K562 (cell line): ENCODE measurements around the gene TRMT1. TPM values are rescaled to one million over a fixed set of nuclear protein-coding genes. Genes with fewer than 3 reads are reported as not detected.

ENCODE experiments used
- ARID1B ChIP-seq: fragments of 450-650 bp; IDR thresholded peaks from 2 replicates; pipeline ENCODE4 v1.6.1; 2016; ENCODE audit warnings: antibody characterized with exemption, mild to moderate bottlenecking, inconsistent platforms
- ATF7 ChIP-seq: fragments of 450-650 bp; IDR thresholded peaks from 2 replicates; pipeline ENCODE4 v1.7.1; 2014; ENCODE audit warnings: mild to moderate bottlenecking, moderate library complexity
- CBFB ChIP-seq: sonication (generic); formaldehyde crosslinking; IDR thresholded peaks from 2 replicates; pipeline ENCODE4 v1.4.0; 2020; ENCODE audit warnings: mild to moderate bottlenecking, missing genetic modification reagents
- CHD4 ChIP-seq: fragments of 200-600 bp; sonication (generic); IDR thresholded peaks from 3 replicates; pipeline ENCODE4 v1.6.1; 2012; ENCODE audit warnings: low read depth, mild to moderate bottlenecking, mixed read lengths, low read length, inconsistent platforms; ENCODE audit not compliant: insufficient read depth, insufficient replicate concordance, poor library complexity, severe bottlenecking
- EGR1 ChIP-seq: fragments of 450-650 bp; conservative IDR thresholded peaks from 2 replicates; pipeline ENCODE4 v1.6.1; 2017; ENCODE audit warnings: mild to moderate bottlenecking
- GABPB2 ChIP-seq: fragments of 250-450 bp; sonication (Bioruptor Pico); conservative IDR thresholded peaks from 2 replicates; pipeline ENCODE4 v1.5.1; 2021; ENCODE audit warnings: mild to moderate bottlenecking
- KDM5B ChIP-seq: fragments of 200-600 bp; sonication (generic); IDR thresholded peaks from 2 replicates; pipeline ENCODE4 v1.6.1; 2012; ENCODE audit warnings: low read depth, mild to moderate bottlenecking, moderate library complexity, low read length, control low read depth, inconsistent platforms; ENCODE audit not compliant: insufficient replicate concordance
- L3MBTL2 ChIP-seq: fragments of 450-650 bp; IDR thresholded peaks from 2 replicates; pipeline ENCODE4 v1.6.1; 2016; ENCODE audit warnings: mild to moderate bottlenecking, moderate library complexity
- MCM3 ChIP-seq: fragments of 450-650 bp; IDR thresholded peaks from 2 replicates; pipeline ENCODE4 v1.6.1; 2016
- MCM5 ChIP-seq: fragments of 450-650 bp; IDR thresholded peaks from 2 replicates; pipeline ENCODE4 v1.6.1; 2016; ENCODE audit warnings: low read depth
- MEF2A ChIP-seq: IDR thresholded peaks from 2 replicates; pipeline ENCODE4 v1.6.1; 2011; ENCODE audit warnings: low read depth, mild to moderate bottlenecking, low read length, moderate library complexity; ENCODE audit not compliant: control insufficient read depth
- MEIS2 ChIP-seq: fragments of 450-650 bp; IDR thresholded peaks from 2 replicates; pipeline ENCODE4 v1.6.1; 2014; ENCODE audit warnings: mild to moderate bottlenecking; ENCODE audit not compliant: partially characterized antibody
- NCOA1 ChIP-seq: fragments of 450-650 bp; IDR thresholded peaks from 2 replicates; pipeline ENCODE4 v1.6.1; 2016; ENCODE audit warnings: low read depth
- NKRF ChIP-seq: fragments of 450-650 bp; IDR thresholded peaks from 2 replicates; pipeline ENCODE4 v1.6.1; 2016; ENCODE audit warnings: borderline replicate concordance
- NR2C1 ChIP-seq, 2 experiments: fragments of 450-650 bp; IDR thresholded peaks; 2 replicates each; pipeline ENCODE4 v1.6.1; 2017; ENCODE audit warnings: mild to moderate bottlenecking in 2 of 2, antibody characterized with exemption in 1 of 2, inconsistent platforms in 1 of 2, missing compliant biosample characterization in 1 of 2, missing genetic modification characterization in 1 of 2
- PHTF2 ChIP-seq: fragments of 250-450 bp; sonication (Bioruptor Pico); IDR thresholded peaks from 2 replicates; pipeline ENCODE4 v1.5.0; 2021; ENCODE audit warnings: mild to moderate bottlenecking
- PKNOX1 ChIP-seq: fragments of 450-650 bp; IDR thresholded peaks from 2 replicates; pipeline ENCODE4 v1.6.1; 2016
- POLR2B ChIP-seq: fragments of 450-650 bp; IDR thresholded peaks from 2 replicates; pipeline ENCODE4 v1.6.1; 2018; ENCODE audit warnings: low read depth; ENCODE audit not compliant: partially characterized antibody
- PYGO2 ChIP-seq: fragments of 450-650 bp; IDR thresholded peaks from 2 replicates; pipeline ENCODE4 v1.6.1; 2016; ENCODE audit warnings: mild to moderate bottlenecking, missing genetic modification characterization, moderate library complexity, missing compliant biosample characterization
- RBM25 ChIP-seq: fragments of 200-400 bp; formaldehyde crosslinking; IDR thresholded peaks from 2 replicates; pipeline ENCODE4 v1.6.1; 2018; ENCODE audit warnings: low read length, low read depth, moderate library complexity; ENCODE audit not compliant: severe bottlenecking
- TCF7L2 ChIP-seq: fragments of 150-350 bp; IDR thresholded peaks from 2 replicates; pipeline ENCODE4 v1.6.1; 2016; ENCODE audit warnings: low read depth, mild to moderate bottlenecking, low read length, moderate library complexity
- TEAD4 ChIP-seq, 2 experiments: sonication (generic) in 1 of 2; formaldehyde crosslinking in 1 of 2; IDR thresholded peaks; 2 replicates each; pipeline versions ENCODE4 v1.6.1 to v1.8.0; 2012 to 2022; ENCODE audit warnings: borderline replicate concordance in 1 of 2, inconsistent platforms in 1 of 2, low read length in 1 of 2, mild to moderate bottlenecking in 1 of 2, missing genetic modification reagents in 1 of 2
- THRAP3 ChIP-seq: fragments of 450-650 bp; IDR thresholded peaks from 2 replicates; pipeline ENCODE4 v1.6.1; 2016; ENCODE audit warnings: mild to moderate bottlenecking, inconsistent platforms, borderline replicate concordance
- WHSC1 ChIP-seq: IDR thresholded peaks from one replicate; pipeline ENCODE4 v1.6.1; 2012; ENCODE audit warnings: low read length, control low read depth, inconsistent platforms
- ZNF121 ChIP-seq: sonication (generic); formaldehyde crosslinking; conservative IDR thresholded peaks from 2 replicates; pipeline ENCODE4 v1.8.0; 2022; ENCODE audit warnings: missing genetic modification reagents
- ZNF41 ChIP-seq: fragments of 250-450 bp; sonication (Bioruptor Pico); conservative IDR thresholded peaks from 2 replicates; pipeline ENCODE4 v1.4.0; 2020; ENCODE audit warnings: mild to moderate bottlenecking
- ZNF445 ChIP-seq: fragments of 250-450 bp; sonication (Bioruptor Pico); IDR thresholded peaks from 2 replicates; pipeline ENCODE4 v1.4.0; 2020; ENCODE audit warnings: low read depth, mild to moderate bottlenecking, moderate library complexity
- ZNF778 ChIP-seq: fragments of 450-650 bp; formaldehyde crosslinking; IDR thresholded peaks from 2 replicates; pipeline ENCODE4 v1.4.0; 2020; ENCODE audit warnings: mild to moderate bottlenecking, moderate library complexity
- polyA plus RNA-seq, 8 experiments: library from polyadenylated mRNA; depleted of rRNA in 4 of 8; stranded (reverse) in 5 of 8; unstranded in 3 of 8; fragments of >200 nt; fragmentation: Nextera tagmentation in 2 of 8; fragmentation: Illumina TruSeq in 1 of 8; extraction: Ambion mirVana in 2 of 8; extraction: Trizol in 1 of 8; gene quantifications; 2 replicates each; pipeline versions ENCODE4 v1.2.1 to v1.2.3, GENCODE V29; 2011 to 2014; ENCODE audit warnings: inconsistent platforms in 1 of 8, missing spikeins in 1 of 8
- total RNA-seq, 7 experiments: library from RNA; depleted of rRNA in 6 of 7; stranded (reverse); fragments of >200 nt in 6 of 7; fragmentation: Illumina TruSeq in 2 of 7; extraction: Trizol in 2 of 7; gene quantifications; 2 replicates each; pipeline versions ENCODE4 v1.2.1 to v1.2.3, GENCODE V29; 2011 to 2021; ENCODE audit warnings: low replicate concordance in 1 of 7

Gene TRMT1
- total and polyA plus RNA-seq, 9 of the 15 experiments (the other 6 are each of a cell fraction or from before 2014, with no cell fraction given), result 5.8 to 158 (median 54.3) TPM

GRCh38 chr19:13150187-13150930 lies 33.8 kb upstream of the TRMT1 start, which contains the start of the genes IER2 and STX10 (continued):
- no peak for TF ChIP-seq PHTF2
- TF ChIP-seq ZNF121 (CRISPR knock-in tag), result no peak
- TF ChIP-seq PYGO2 (tag), result no peak
- peak; percentile 84 for TF ChIP-seq NR2C1 (IDR thresholded peaks at IDR 0.05)
- TF ChIP-seq NR2C1 (tag; IDR thresholded peaks at IDR 0.05), result peak; percentile 90
- no peak for TF ChIP-seq ZNF41
- no peak for TF ChIP-seq MEIS2
- no peak for TF ChIP-seq MCM3
- no peak for TF ChIP-seq ZNF778 (CRISPR knock-in tag)
- no peak for TF ChIP-seq MCM5
- no peak for TF ChIP-seq CHD4
- peak; percentile 56 for TF ChIP-seq TEAD4 (IDR thresholded peaks at IDR 0.05; ENCODE audit: low read length)
- no peak for TF ChIP-seq TEAD4 (CRISPR knock-in tag; IDR thresholded peaks at IDR 0.05; ENCODE audit: borderline replicate concordance)
- no peak for TF ChIP-seq ZNF445
- TF ChIP-seq RBM25, result no peak
- no peak for TF ChIP-seq MEF2A
- no peak for TF ChIP-seq NKRF
- no peak for TF ChIP-seq TCF7L2
- TF ChIP-seq ATF7, result peak; percentile 85
- no peak for TF ChIP-seq GABPB2 (CRISPR knock-in tag)
- TF ChIP-seq EGR1, result peak; percentile 91
- TF ChIP-seq THRAP3, result 0 out of 2 replicates have a peak, but pooled peaks have one; percentile 38
- TF ChIP-seq PKNOX1, result peak; percentile 55; the same call in 1 of the 2 replicates
- TF ChIP-seq KDM5B, result peak; percentile 31
- TF ChIP-seq L3MBTL2, result peak; percentile 61
- no peak for TF ChIP-seq CBFB (CRISPR knock-in tag)
- peak; percentile 44 for TF ChIP-seq ARID1B
- TF ChIP-seq WHSC1, result no peak
- peak; percentile 71 for TF ChIP-seq POLR2B
- TF ChIP-seq NCOA1, result 0 out of 2 replicates have a peak, but pooled peaks have one; percentile 27
